KBM-7 (cell line): ENCODE data around the gene DIS3L2.
A peak's percentile ranks its signal among the peaks of the same experiment; 100 is the strongest.
"Not testable (repeated sequence)": the region's sequence is repeated elsewhere in the genome, so short reads cannot be mapped to it uniquely, and the experiment has no call there.

Experiments used
- DNase-seq: peaks from one replicate; pipeline ENCODE4 v3.0.0-alpha.2; 2015
- in situ Hi-C: fragments of 300-500 bp; cut with MboI; formaldehyde crosslinking; loops from 2 replicates; pipeline ENCODE4 v1.14.3; 2020; ENCODE audit warnings: low sequenced_read_pairs, low pct_unique_long_range_greater_than_20kb, mixed read lengths

Gene DIS3L2

GRCh38 chr2:232133078-232133477 lies 171.6 kb downstream of the DIS3L2 start:
- in situ Hi-C loops, result loop anchor here (25.0 kb wide), 1 partner anchor 221 kb away; no protein-coding TSS in a partner anchor
- DNase-seq, result no peak

- no peak for DNase-seq
Measured at GRCh38 chr2:232134939-232135338, 173.4 kb downstream of the DIS3L2 start.

GRCh38 chr2:232137356-232138147 lies 176.0 kb downstream of the DIS3L2 start:
- peak; percentile 30 for DNase-seq

More at GRCh38 chr2:232134939-232135338, 173.4 kb downstream of the DIS3L2 start:
- in situ Hi-C loops, result loop anchor here (25.0 kb wide), 1 partner anchor 223 kb away; no protein-coding TSS in a partner anchor

GRCh38 chr2:232138441-232138840 lies 176.9 kb downstream of the DIS3L2 start:
- DNase-seq, result no peak
- in situ Hi-C loops, result loop anchor here (25.0 kb wide), 1 partner anchor 226 kb away; no protein-coding TSS in a partner anchor

More at GRCh38 chr2:232137356-232138147, 176.0 kb downstream of the DIS3L2 start:
- in situ Hi-C loops, result loop anchor here (25.0 kb wide), 1 partner anchor 225 kb away; no protein-coding TSS in a partner anchor

GRCh38 chr2:232139171-232139594 lies 177.7 kb downstream of the DIS3L2 start:
- DNase-seq, result no peak
- in situ Hi-C loops, result loop anchor here (25.0 kb wide), 1 partner anchor 227 kb away; no protein-coding TSS in a partner anchor

- no peak for DNase-seq
- in situ Hi-C loops, result loop anchor here (25.0 kb wide), 1 partner anchor 228 kb away; no protein-coding TSS in a partner anchor
Measured at GRCh38 chr2:232139786-232140562, 178.5 kb downstream of the DIS3L2 start.

GRCh38 chr2:232141591-232141990 lies 180.1 kb downstream of the DIS3L2 start:
- in situ Hi-C loops, result loop anchor here (25.0 kb wide), 1 partner anchor 229 kb away; no protein-coding TSS in a partner anchor

GRCh38 chr2:232142049-232142448 lies 180.5 kb downstream of the DIS3L2 start:
- DNase-seq, result peak; percentile 55

More at GRCh38 chr2:232141591-232141990, 180.1 kb downstream of the DIS3L2 start:
- no peak for DNase-seq

GRCh38 chr2:232142502-232142901 lies 181.0 kb downstream of the DIS3L2 start:
- in situ Hi-C loops, result loop anchor here (25.0 kb wide), 1 partner anchor 230 kb away; no protein-coding TSS in a partner anchor
- no peak for DNase-seq

More at GRCh38 chr2:232142049-232142448, 180.5 kb downstream of the DIS3L2 start:
- in situ Hi-C loops, result loop anchor here (25.0 kb wide), 1 partner anchor 230 kb away; no protein-coding TSS in a partner anchor

GRCh38 chr2:232146294-232146693 lies 184.8 kb downstream of the DIS3L2 start:
- in situ Hi-C loops, result loop anchor here (25.0 kb wide), 1 partner anchor 234 kb away; no protein-coding TSS in a partner anchor

GRCh38 chr2:232147440-232148077 lies 186.0 kb downstream of the DIS3L2 start:
- in situ Hi-C loops, result loop anchor here (25.0 kb wide), 1 partner anchor 235 kb away; no protein-coding TSS in a partner anchor
- no peak for DNase-seq

More at GRCh38 chr2:232146294-232146693, 184.8 kb downstream of the DIS3L2 start:
- DNase-seq, result no peak

- in situ Hi-C loops, result no loop called here
Measured at GRCh38 chr2:232162187-232162586, 200.7 kb downstream of the DIS3L2 start.

GRCh38 chr2:232170396-232170795 lies 208.9 kb downstream of the DIS3L2 start:
- in situ Hi-C loops, result no loop called here
- DNase-seq, result no peak

More at GRCh38 chr2:232162187-232162586, 200.7 kb downstream of the DIS3L2 start:
- no peak for DNase-seq

- no peak for DNase-seq
- in situ Hi-C loops, result no loop called here
Measured at GRCh38 chr2:232174662-232175061, 213.1 kb downstream of the DIS3L2 start.

- DNase-seq, in situ Hi-C loops: not testable (repeated sequence)
Measured at GRCh38 chr2:232176587-232176986, 215.1 kb downstream of the DIS3L2 start.

GRCh38 chr2:232183279-232183678 lies 221.8 kb downstream of the DIS3L2 start:
- in situ Hi-C loops, result no loop called here
- DNase-seq, result no peak

GRCh38 chr2:232184346-232184745 lies 222.8 kb downstream of the DIS3L2 start:
- DNase-seq, result no peak
- in situ Hi-C loops, result no loop called here

- in situ Hi-C loops, result no loop called here
- no peak for DNase-seq
Measured at GRCh38 chr2:232190796-232191195, 229.3 kb downstream of the DIS3L2 start.

GRCh38 chr2:232195487-232195886 lies 234.0 kb downstream of the DIS3L2 start:
- in situ Hi-C loops, result no loop called here
- no peak for DNase-seq
